Kidney (tissue), 14 donors: ENCODE measurements around the gene CTIF. TPM values are rescaled to one million over a fixed set of nuclear protein-coding genes. Genes with fewer than 3 reads are reported as not detected.
A peak's percentile ranks its signal among the peaks of the same experiment; 100 is the strongest.

Experiments
- DNase-seq, 5 donors: peaks; one replicate each; pipeline ENCODE4 v3.0.0-alpha.2; 2013 to 2020
- FAIRE-seq: peaks from 2 replicates; lab custom pipeline; 2012; peaks lifted over from hg19 to GRCh38; lab: Jason Lieb, UNC
- H3K27ac ChIP-seq, 2 donors: one replicate each; pipeline ENCODE4 v1.7.0; 2013; ENCODE audit warnings: low read depth in 2 of 2, low read length in 2 of 2, inconsistent platforms in 1 of 2
- H3K27me3 ChIP-seq: one replicate; pipeline ENCODE4 v1.7.1; 2013; ENCODE audit warnings: low read length, inconsistent platforms; ENCODE audit not compliant: control insufficient read depth, insufficient read depth
- H3K36me3 ChIP-seq, 3 donors: one replicate each; pipeline versions ENCODE4 v1.7.0 to v1.7.1; 2013; ENCODE audit warnings: low read length in 3 of 3, control low read depth in 1 of 3, inconsistent platforms in 1 of 3; ENCODE audit not compliant: insufficient read depth in 3 of 3, control insufficient read depth in 2 of 3
- H3K4me1 ChIP-seq, 3 donors: one replicate each; pipeline versions ENCODE4 v1.7.0 to v1.7.1; 2013; ENCODE audit warnings: low read length in 3 of 3, inconsistent platforms in 1 of 3, low read depth in 1 of 3; ENCODE audit not compliant: control insufficient read depth in 2 of 3, insufficient read depth in 2 of 3
- H3K4me3 ChIP-seq, 3 donors: one replicate each; pipeline versions ENCODE4 v1.7.0 to v1.8.1; 2013; ENCODE audit warnings: low read length in 3 of 3, control low read depth in 1 of 3, inconsistent platforms in 1 of 3
- H3K9ac ChIP-seq, 3 donors: one replicate each; pipeline versions ENCODE4 v1.7.0 to v1.7.1; 2013; ENCODE audit warnings: low read length in 3 of 3, control low read depth in 1 of 3, inconsistent platforms in 1 of 3
- H3K9me3 ChIP-seq, 3 donors: one replicate each; pipeline versions ENCODE4 v1.7.0 to v1.7.1; 2013; ENCODE audit warnings: low read length in 3 of 3, control low read depth in 1 of 3, inconsistent platforms in 1 of 3; ENCODE audit not compliant: control insufficient read depth in 2 of 3, insufficient read depth in 1 of 3
- CTCF ChIP-seq: IDR thresholded peaks from 3 replicates; pipeline ENCODE4 v1.5.1; 2012; ENCODE audit warnings: mild to moderate bottlenecking, moderate library complexity, borderline replicate concordance; ENCODE audit not compliant: insufficient read depth; ENCODE audit errors: extremely low read depth
- intact Hi-C: fragments of 100-400 bp; cut with DNase I; formaldehyde crosslinking; loops from one replicate; pipeline ENCODE4 v1.11.1; 2022
- polyA plus RNA-seq: library from polyadenylated mRNA; stranded (reverse); fragments of 350-450 nt; fragmentation: Illumina TruSeq; extraction: RNeasy Lipid Tissue Mini Kit (QIAGEN cat#74804); gene quantifications from one replicate; pipeline ENCODE4 v1.2.3, GENCODE V29; 2014; ENCODE audit warnings: low read depth, low replicate concordance; ENCODE audit not compliant: insufficient read depth
- total RNA-seq: library from RNA; stranded (reverse); fragmentation: NEBNext Ultra II Directional; extraction: Animal tissue kit (Norgen Biotek cat#: 25700); gene quantifications from one replicate; pipeline ENCODE4 v1.2.1, GENCODE V29; 2021
- donor health status: control.
- donor health status: control.
- donor health status: control.
- donor health status: control.
- donor health status: control.
- donor health status: DM: yes; HTN: yes; CAD: no.
- donor health status: Normal renal cell carcinoma (clear cell type).

The CTIF gene
- total and polyA plus RNA-seq, 2 donors from 2014 or later: 37.3 to 41.9 TPM

GRCh38 chr18:48536516-48536915 is 2.3 kb upstream of the CTIF start:
- no peak for FAIRE-seq
- H3K36me3 ChIP-seq: no peaks in the 10 kb centered on the region
- H3K27me3 ChIP-seq: no peaks in the 10 kb centered on the region
- H3K27ac ChIP-seq: no peak overlapping the region
- no peak for DNase-seq
- no peaks in the 10 kb centered on the region for H3K9me3 ChIP-seq
- H3K4me3 ChIP-seq: no peak overlapping the region
- intact Hi-C loops: no loop called here
- peaks cover 0 to 2% (median 0%) of the 10 kb centered on the region in 3 donors for H3K4me1 ChIP-seq
- no peak for TF ChIP-seq CTCF
- no peak overlapping the region for H3K9ac ChIP-seq

GRCh38 chr18:48539406-48540250 is 797 bp downstream of the CTIF start:
- Histone ChIP-seq H3K4me3 (peak overlapping the region; percentile 53 to 81 (median 70)), H3K27me3 (no peaks in the 10 kb centered on the region), H3K9me3 (no peaks in the 10 kb centered on the region), H3K36me3 (no peaks in the 10 kb centered on the region), H3K27ac (peak overlapping the region; percentile 79 to 88), H3K4me1 (peaks cover 0 to 8% (median 4%) of the 10 kb centered on the region in 3 donors), H3K9ac (peak overlapping the region in 2 of 3 donors; percentile 64 to 67)
- TF ChIP-seq CTCF: no peak
- FAIRE-seq (no peak), DNase-seq (peak; percentile 56 to 85 (median 80))
- intact Hi-C loops: no loop called here

- Histone ChIP-seq H3K9me3 (no peaks in the 10 kb centered on the region), H3K4me3 (peak overlapping the region in 2 of 3 donors; percentile 70 to 81), H3K27me3 (no peaks in the 10 kb centered on the region), H3K9ac (peak overlapping the region in 1 of 3 donors; percentile 64), H3K4me1 (peaks cover 0 to 13% (median 10%) of the 10 kb centered on the region in 3 donors), H3K36me3 (no peaks in the 10 kb centered on the region), H3K27ac (peak overlapping the region; percentile 80 to 88)
- intact Hi-C loops: no loop called here
- no peak for TF ChIP-seq CTCF
- DNase-seq (peak; percentile 55 to 86 (median 70)), FAIRE-seq (no peak)
Measured at GRCh38 chr18:48540251-48541025, 1.6 kb downstream of the CTIF start.
